Iris pigment epithelial cell (primary cell): Measurements from ENCODE around the gene MAD2L2.

Source experiments
- DNase-seq: peaks from one replicate; pipeline ENCODE4 v3.0.0-alpha.2; 2011; ENCODE audit warnings: low read depth

The MAD2L2 gene

DNA sequence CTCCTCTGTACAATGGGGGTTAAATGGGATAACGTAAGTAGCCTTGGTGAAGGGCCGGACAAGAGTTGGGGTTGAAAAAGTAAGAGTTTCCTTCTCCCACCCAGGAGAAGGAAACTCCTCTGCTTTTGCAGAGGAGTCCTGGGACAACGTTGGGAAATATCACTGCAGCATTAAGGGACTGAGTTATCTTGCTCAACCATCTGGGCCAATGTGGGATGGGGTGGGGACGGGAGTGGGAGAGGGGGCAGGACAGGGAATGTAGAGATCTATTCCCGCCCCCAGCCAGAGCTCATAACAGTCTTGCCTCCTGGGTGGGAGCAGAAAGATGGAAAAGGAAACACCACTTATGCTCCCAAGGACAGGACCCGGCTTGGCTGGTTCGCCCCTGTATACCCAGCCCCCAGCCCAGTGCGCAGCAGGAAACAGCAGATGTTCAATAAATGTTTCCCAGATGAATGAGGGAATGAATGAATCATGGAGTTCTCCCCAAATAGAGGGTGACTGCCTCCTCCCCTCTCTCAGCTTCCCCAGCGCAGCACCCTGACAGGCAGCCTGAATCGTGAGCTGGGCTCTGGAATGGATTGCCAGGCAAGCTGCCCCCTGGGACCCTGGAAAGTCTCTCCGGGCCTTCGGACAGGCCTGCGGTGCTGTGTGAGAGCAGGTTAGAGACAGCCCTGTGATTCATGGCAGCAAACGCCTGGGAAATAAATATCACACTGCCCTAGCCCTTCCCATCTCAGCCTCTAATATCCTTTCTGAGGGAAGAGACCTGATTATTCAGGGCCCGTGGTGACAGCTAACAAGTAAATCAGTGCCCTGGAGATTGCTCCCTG is 51.5 kb downstream of the MAD2L2 start:
- no peak for DNase-seq

DNA sequence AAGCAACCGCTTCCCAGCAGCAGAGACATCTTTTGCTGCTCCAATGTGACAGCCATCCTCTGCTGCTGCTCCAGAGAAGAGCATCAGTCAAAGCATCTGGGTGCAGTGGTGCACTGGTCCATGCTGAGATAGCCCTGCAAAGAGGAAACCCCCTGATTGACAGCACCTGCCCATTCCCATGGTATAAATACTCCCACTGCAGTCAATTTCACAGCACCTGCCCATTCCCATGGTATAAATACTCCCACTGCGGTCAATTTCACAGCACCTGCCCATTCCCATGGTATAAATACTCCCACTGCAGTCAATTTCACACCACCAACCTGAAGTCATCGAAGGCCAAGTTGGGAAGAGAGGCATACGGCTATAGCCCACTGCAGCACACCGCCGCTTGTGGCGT is 52.2 kb downstream of the MAD2L2 start:
- no peak for DNase-seq

- DNase-seq: no peak
Measured at GRCh38 chr1:11626551-11626950, 54.4 kb downstream of the MAD2L2 start.
